Stimulated activated CD8-positive, alpha-beta memory T cell treated with anti-CD3 and anti-CD28 coated beads, Interleukin-15, amount 100 ng/mL, for 48 hours (primary cell): ENCODE results near the gene ADRA2A.

Experiments used
- DNase-seq, 2 donors: peaks; one replicate each; pipeline ENCODE4 v3.0.0-alpha.2; 2020; ENCODE audit warnings: low read depth in 2 of 2

ADRA2A gene

GRCh38 chr10:111076682-111077478, at the start of gene ADRA2A:
Gene ADRA2A, plus strand, starts transcription at chr10:111077029. Its CDS starts 968 bp downstream, at chr10:111077997.
- peak in 1 of 2 donors; percentile 8 for DNase-seq

- DNase-seq: no peak
Observed at GRCh38 chr10:111030042-111030750, 46.6 kb upstream of the ADRA2A start.

GRCh38 chr10:111034598-111035310, 42.1 kb upstream of the ADRA2A start:
- no peak for DNase-seq

GRCh38 chr10:111035542-111035941, 41.3 kb upstream of the ADRA2A start:
- no peak for DNase-seq

GRCh38 chr10:111037858-111038257, 39.0 kb upstream of the ADRA2A start:
- DNase-seq: no peak

- no peak for DNase-seq
Observed at GRCh38 chr10:111039522-111039921, 37.3 kb upstream of the ADRA2A start.

GRCh38 chr10:111057006-111057405, 19.8 kb upstream of the ADRA2A start:
- no peak for DNase-seq

GRCh38 chr10:111063471-111063870, 13.4 kb upstream of the ADRA2A start:
- DNase-seq: no peak

GRCh38 chr10:111072232-111072631, 4.6 kb upstream of the ADRA2A start:
- DNase-seq: no peak

GRCh38 chr10:111075577-111076185, 1.1 kb upstream of the ADRA2A start:
- DNase-seq: no peak

- DNase-seq: peak; percentile 21 to 26
Observed at GRCh38 chr10:111076191-111076681, 593 bp upstream of the ADRA2A start.

- DNase-seq: no peak
Observed at GRCh38 chr10:111077479-111077784, 603 bp downstream of the ADRA2A start.

- DNase-seq: no peak
Observed at GRCh38 chr10:111077785-111078504, 1.1 kb downstream of the ADRA2A start.

GRCh38 chr10:111078505-111079185, 1.8 kb downstream of the ADRA2A start:
- DNase-seq: no peak

- no peak for DNase-seq
Observed at GRCh38 chr10:111079241-111079760, 2.5 kb downstream of the ADRA2A start.

GRCh38 chr10:111079781-111080180, 3.0 kb downstream of the ADRA2A start:
- no peak for DNase-seq

GRCh38 chr10:111080224-111080623, 3.4 kb downstream of the ADRA2A start:
- DNase-seq: no peak

- DNase-seq: no peak
Observed at GRCh38 chr10:111081595-111081994, 4.8 kb downstream of the ADRA2A start.

GRCh38 chr10:111082102-111082975, 5.5 kb downstream of the ADRA2A start:
- DNase-seq: no peak
